ENCODE results near the gene CALN1.
"Not testable (repeated sequence)": the region's sequence is repeated elsewhere in the genome, so short reads cannot be mapped to it uniquely, and the experiment has no call there.

The CALN1 gene

DNA sequence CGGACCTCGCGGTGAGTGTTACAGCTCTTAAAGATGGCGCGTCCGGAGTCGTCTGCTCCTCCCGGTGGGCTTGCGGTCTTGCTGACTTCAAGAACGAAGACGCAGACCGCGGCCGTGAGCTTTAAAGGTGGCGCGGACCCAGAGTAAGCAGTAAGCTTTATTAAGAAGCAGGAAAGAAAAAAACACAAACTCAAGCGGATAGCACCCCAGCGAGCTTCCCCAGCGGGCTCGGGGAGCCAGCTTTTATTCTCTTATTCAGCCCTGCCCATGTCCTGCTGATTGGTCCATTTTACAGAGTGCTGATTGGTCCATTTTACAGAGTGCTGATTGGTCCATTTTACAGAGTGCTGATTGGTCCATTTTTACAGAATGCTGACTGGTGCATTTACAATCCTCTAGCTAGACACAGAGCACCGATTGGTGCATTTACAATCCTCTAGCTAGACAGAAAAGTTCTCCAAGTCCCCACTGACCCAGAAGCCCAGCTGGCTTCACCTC lies at the start of gene CALN1:
Gene CALN1, minus strand, starts transcription at position 218 of the 498 bp plus-strand sequence.
- not testable (repeated sequence) for FAIRE-seq

DNA sequence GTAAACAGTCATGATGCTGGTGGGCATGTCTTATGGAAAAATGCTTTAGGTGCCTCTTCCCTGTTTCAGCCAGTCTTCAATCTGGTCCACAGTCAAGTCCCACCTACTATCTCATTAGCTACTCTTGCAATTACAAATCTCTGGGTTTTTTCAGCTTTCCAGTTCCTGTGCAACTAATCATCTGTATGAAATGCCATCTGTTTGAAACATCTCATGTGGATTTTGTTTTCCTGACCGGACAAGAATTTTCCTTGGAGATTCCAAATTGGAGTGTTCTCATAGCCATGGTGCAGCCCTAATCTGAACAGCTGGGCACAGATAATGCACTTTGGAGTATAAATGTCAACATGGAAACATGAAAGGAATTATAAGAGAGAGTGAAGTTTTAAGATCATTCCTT lies 41.3 kb upstream of the CALN1 start:
- FAIRE-seq: no peak

DNA sequence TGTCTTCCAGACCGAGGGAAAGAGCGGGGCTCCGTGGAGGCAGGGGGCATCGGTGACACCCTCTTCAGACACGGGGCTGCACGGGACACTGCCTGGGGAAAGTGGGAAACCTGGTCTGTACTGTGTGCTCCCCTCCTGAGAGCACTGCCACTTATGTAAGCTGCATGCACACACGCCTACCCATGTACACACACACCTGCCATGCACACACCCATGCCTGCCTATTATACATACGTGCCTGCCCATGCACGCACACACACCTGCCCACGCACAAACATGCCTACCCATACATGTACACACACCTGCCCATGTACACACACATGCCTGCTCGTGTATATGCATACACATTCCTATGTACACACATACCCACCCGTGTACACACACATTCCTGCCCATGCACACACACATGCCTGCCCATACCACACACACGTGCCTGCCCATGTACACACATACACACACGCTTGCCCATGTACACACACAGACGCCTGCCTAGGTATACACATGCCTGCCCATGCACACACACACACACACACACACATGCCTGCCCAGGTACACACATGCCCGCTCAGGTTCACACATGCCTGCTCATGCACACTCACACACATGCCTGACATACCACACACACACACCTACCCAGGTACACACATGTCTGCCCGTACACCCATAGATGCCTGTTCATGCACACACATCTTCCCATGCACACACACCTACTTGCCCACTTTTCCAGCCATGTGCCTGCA lies 35.5 kb upstream of the CALN1 start:
- no peak for FAIRE-seq

DNA sequence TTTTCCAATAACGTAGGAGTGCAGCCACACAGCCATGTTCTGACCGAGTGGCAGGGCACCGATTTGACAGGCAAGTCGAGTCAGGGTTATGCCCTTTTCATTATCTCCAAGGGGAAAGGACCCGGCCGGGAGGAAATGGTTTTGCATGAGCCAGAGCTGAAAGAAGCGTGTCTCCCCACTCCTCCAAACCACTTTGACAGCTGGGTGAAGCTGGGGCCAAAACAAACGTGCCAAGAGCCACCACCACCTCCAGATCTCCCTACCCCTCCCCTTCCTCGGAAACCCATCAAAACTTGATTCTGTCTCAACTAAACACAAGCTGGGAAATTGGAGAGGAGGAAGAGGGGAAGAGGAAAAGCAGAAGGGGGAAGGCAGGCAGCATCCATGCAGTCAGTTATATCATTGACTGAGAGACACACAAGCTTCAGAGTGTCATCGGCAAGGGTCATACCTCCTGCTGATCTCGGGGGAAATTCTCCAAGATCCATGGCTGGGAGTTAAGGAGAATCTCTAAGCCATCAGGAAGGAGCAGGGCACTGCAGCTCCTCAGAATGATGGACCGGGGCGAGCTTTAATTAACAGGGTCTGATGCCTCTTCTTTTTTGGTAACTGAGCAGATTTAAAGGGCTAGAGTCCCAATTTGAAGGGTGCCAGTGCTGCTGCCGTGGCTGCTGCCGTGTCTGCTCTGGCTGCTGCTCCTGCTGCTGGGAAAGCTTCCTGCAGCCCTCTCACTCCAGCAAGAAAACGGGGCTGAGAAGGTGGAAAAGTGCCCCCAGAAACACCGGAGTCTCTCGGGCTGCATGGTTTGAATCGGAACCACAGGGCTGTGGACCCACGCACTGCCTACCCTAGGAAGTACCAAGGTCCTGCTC lies 34.7 kb upstream of the CALN1 start:
- no peak for FAIRE-seq

DNA sequence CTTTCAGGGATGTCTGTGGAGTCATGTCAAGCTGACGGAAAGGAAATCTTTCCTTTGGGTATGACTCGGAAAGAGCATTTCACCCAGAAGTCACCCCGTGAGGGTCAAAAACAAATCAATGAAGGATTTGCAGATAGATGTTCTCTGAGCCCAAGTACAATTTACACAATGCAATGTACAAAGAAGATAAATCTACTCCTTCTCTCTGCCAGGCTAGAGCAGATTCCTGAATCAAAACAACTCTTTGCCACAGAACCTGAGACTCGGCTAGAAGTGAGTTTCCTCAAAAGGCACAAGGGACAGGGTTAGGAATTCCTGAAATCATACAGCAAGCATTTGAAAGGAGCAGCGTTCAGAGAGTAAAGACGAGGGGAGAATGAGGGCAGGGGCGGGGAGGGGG lies 34.0 kb upstream of the CALN1 start:
- FAIRE-seq: no peak

DNA sequence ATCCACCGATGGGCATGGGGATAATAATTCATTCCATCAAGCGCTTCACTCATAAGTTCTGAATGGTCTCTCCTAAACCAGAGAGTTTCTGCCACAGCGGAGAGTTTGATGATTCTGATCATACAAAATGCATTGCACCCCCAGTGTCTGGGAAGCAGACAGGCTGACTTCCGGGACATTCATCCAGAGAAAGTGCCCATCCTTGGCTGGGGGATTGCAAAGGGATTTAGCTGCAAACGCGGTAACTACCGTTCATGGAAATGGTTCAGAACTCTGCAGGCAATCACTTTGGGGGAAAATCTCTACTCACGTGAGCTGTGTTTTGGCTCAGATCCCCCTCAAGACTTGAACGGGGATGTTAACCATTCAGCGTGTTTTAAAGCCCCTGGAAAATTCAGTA lies 33.4 kb upstream of the CALN1 start:
- FAIRE-seq: no peak

DNA sequence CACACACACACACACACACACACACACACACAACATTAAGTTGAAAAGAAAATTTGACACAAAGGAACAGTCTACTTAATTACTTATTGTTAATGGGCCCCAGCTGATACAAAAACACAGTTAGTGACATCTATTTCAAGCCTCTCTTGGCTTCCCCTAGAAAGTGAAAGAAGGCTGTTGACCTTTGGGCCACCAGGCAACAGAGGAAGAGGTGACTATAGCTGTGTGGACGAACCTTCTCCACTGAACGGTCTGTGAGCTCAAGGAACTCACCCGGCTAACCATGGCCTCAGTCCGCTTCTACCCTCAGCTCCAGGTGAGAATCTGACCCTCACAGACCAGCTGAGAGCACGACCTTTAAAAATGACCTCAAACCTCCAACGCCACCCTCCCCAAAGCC lies 32.9 kb upstream of the CALN1 start:
- FAIRE-seq: no peak

DNA sequence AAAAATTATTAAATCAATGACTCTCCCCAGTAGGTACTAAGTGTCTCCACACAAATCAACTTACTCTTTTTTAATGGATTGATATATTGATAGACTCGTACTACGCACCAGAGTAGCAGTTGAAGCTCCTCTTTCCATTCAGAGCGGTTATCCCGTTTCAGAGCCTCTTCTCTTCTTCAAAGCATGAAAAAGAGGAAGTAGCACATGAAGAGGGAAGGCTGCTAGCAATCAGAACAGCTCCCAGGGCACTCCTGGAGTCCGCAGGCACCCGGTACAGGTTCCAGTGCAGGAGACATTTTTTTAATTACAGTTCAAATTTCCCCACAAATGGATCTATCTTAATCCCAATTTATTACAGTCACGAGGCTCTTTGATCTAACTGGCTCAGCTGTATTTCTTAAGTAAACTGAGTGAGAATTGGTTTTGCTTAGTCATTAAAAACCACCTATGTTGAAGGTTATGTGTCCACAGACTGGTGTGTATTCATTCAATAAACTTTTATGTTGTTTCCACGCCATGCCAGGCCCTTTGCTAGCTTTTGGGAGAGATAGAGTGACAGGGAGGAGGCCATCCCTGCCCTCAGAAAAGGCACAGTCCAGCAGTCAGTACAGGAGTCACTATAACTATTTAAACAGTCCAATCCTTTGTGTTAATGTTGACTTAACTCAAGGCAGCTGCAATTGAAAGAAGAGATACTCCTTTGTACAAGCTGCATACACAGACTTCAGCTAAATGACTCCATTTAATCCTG lies 32.1 kb upstream of the CALN1 start:
- FAIRE-seq: no peak

DNA sequence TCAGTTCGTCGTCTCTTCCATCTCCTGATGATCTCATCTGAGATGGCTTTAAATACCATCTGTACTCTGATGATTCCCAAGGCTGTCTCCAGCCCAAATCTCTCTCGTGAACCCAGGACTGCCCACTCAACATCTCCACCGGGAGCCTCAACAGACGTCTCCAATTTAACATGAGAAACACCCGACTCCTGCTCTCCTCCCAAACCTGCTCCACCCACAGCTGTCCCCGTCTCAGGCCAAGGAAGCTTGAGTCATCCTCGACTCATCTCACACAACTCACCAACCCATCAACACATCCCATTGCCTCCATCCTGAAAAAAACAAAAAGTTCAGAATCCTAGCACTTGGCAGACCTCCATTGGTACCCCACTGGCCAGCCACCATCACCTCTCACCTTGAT lies 29.7 kb upstream of the CALN1 start:
- FAIRE-seq: no peak

DNA sequence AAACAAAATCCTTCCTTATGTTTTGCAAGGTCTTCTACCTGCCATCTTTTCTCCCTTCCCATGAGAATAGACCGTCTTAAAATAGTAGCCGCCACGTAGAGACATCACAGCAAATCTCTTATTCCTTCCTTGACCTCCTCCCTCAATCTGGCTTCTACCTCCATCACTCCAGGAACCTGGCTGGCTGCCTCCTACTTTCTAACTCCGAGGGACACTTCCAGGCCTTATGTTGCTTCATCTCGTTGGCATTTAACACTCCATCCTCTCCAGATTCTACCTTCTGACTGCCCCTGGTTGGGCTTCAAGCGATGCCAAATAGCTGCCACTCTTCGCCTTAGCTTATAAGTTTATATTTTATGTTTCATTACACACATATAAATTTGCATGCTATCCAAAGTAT lies 26.4 kb upstream of the CALN1 start:
- FAIRE-seq: no peak

DNA sequence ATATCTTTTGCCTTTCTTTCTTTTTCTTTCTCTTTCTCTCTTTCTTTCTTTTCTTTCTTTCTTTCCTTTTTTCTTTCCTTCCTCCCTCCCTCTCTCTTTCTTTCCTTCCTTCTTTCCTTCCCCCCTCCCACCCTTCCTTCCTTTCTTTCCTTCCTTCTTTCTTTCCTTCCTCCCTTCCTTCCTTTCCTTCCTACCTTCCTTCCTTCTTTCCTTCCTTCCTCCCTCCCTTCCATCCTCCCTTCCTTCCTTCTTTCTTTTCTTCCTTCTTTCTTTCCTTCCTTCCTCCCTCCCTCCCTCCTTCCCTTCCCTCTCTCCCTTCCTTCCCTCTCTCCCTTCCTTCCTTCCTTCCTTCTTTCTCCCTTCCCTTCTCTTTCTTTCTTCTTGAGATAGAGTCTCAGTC lies 25.5 kb upstream of the CALN1 start:
- no peak for FAIRE-seq

DNA sequence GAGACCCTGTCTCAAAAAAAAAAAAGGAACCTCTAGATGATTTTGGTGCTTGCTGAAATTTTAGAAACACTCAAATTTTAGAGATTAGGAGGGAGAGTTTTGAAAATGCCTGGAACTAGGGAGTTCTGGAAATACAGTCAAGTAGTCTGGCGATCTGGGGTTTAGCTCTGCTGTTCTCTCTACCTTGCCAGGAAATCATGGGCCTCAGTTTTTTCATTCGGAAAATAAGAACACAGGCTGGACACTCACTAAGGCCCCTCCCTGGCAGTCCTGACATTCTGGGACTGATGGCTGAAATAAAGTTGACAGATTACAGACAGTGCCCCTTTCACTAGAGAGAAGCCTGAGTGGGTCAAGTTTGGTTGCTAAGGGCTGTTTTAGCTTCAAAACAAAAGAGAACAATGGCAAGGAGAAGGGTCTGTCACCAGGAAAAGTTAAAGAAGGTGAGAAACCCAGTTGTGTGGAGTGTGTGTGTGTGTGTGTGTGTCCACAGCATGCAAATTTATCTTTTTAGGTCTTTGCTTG lies 25.0 kb upstream of the CALN1 start:
- no peak for FAIRE-seq

DNA sequence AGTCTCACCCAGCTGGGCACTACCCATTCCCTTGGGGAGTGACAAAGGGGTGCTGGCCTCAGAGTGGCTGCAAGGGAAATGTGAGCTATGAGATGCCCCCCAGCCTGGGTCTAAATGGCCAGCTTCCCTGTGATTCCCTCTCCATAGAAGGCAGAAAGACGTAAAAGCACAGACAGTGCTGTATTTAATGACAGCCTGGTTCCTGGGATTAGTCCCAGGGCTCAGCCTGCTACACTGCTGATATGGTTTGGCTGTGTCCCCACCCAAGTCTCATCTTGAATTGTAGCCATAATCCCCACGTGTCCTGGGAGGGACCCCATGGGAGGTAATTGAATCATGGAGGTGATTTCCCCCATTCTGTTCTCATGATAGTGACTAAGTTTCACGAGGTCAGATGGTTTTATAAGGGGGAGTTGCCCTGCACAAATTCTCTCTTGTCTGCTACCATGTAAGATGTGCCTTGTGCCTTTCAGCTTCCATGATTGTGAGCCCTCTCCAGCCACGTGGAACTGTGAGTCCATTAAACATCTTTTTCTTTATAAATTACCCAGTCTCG lies 23.9 kb upstream of the CALN1 start:
- no peak for FAIRE-seq

DNA sequence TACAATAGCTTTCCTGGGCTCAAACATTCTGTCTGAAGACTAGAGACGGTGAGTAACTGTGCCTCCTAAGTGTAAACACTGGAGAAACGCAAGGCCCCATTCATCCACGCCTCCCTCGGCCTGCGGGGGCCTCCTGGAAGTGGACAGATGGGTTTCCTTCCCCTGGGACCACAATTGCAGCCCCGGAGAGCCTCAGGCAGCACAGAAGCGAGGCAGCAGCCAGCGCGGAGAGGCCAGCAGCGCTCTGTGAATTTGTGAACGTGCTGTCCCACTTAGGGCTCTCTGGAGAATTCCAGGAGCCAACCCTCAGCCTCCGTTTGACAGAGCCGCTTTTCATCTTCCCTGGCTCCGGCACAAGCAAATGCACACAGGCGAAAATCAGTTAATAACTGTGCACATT lies 23.2 kb upstream of the CALN1 start:
- no peak for FAIRE-seq

DNA sequence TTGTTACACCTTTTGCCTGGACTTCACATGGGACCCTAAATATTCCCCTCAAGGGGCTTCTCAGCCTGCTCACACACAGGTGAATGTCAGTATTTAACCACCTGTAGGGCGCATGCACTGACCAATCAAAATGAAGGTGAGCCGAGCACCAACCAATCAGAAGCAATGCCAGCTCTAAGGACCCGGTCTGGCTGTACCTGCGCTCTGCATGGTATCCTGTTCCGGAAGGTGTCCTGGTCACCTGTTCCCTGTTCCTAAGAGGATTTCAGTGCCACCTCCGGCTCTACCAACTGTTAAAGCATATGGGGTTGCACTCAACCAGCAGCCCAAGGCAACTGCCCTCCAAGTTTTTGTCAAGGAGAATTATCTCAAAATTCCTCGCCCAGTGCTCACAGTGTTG lies 18.4 kb upstream of the CALN1 start:
- FAIRE-seq: no peak

DNA sequence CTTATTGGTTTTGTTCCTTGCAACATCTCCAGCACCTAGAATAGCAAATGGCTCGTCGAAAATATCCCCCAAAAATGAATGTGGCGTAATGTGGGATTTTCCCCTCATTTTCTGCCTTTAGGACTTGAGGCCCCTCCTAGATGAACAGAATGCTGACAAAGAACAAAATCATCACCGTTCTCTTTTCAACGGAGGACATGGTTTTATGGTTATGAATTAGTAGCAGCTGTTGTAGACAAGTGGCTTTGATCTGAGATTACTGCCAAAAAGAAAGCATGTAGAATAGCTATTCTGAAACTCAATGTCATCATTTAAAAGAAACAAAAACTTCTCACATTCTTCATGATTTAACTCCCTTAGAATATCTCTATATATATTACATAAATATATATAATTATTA lies 17.2 kb upstream of the CALN1 start:
- no peak for FAIRE-seq

DNA sequence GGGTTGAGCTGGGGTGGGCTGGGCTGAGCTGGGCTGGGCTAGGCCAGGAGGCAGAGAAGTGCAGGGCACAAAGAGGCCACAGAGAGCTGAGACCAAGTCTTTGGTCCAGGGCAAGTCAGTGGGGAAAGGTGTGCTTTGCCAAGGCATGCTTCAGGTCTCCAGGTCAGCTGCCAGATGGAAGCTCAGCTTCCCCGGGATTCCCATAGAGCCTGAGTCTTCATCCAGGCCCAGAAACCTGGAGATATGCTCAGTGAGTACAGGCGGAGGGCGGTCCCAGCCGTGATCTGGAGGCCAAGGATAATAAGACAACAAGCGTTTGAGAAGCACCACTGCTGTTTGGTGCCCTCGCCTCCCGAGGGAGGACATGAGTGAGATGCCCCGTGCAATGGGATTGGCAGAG lies 4.7 kb upstream of the CALN1 start:
- no peak for FAIRE-seq

DNA sequence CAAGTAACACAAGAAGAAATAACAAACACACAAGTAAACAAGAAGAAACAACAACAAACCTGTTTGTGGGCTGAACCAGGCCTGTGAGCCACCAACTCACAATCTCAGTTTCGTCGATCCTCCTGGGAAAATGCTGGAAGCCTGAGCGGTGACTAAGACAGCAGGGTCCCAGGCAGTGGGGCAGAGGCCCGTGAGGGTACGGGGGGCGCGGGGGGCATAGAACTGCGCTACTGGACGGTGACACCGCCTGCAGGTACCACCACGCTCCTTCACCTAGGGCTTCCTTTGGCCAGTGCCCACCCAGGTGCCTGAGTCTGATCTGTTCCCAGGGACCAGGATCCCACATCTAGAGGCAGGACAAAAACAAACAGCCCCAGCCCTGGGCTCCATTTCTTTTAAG lies 3.4 kb upstream of the CALN1 start:
- no peak for FAIRE-seq

DNA sequence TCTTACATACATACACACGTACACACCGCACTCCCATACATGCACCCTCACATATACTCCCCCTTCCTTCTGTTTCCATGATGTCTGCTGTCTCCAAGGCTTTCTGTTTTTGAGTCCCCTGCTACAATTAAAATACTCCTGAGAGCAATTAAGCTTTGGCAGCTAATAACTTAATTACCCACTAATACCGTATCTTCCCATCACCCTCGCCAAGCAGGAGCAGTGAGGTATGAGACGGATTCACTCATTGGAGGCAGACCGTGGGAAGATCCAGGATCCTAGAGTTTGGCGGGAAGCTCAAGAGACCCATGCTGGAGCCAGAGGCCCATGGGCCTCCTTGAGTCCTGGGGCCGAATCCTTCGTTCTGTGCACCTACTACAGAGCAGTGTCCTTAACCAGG lies 1.7 kb upstream of the CALN1 start:
- FAIRE-seq: no peak

DNA sequence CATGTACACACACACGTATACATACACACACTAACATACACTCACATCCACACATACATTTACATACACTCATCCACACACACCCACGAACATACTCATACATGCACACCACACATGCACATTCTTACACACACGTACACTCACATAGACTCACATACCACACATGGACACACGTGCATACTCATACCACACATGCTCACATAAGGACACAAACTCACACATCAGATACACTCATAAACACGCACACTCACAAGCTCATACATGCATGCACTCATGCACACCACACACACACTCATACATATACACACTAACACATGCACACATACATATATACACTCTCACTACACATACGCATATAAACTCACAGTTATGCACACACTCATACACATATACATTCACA lies 1.2 kb upstream of the CALN1 start:
- no peak for FAIRE-seq

DNA sequence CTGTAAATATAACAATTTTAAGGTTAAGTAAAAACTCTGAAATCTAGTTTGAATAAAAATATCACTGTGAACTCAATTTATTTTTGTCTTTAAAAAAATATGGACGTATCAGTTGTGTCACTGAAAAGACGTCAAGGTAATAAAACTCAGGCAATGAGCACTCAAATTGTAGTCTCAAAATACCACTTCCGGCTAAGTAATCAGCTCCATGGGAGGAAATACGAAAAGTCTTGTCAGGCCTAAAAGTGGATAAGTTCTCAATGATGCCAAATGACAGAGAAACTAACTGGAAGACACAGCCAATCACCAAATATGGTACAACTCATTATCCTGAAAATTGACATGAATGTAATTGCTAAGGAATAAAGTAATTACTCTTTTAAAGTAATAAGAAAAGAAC lies 719 bp downstream of the CALN1 start:
- no peak for FAIRE-seq

DNA sequence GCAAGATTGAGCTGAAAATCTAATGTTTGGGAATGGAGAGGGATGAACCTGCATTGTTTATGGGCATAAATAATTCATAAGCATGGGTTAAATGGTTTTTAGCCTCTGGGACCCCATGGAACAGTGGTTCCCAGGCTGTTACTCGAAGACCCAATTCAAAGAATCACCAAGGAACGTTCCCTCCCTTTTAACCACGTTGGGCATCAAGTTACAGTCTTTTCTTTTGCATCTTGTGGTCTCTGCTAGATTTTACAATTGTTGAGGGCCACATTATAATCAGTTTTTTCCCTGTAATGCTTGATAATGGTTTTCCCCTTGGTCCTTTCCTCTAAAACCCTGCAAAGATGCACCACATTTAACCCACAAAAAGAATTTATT lies 2.5 kb downstream of the CALN1 start:
- FAIRE-seq: no peak

Measured in A204.1 (cell line).